ENCODE data around the gene EFHC1. TPM values are rescaled to one million over a fixed set of nuclear protein-coding genes. Genes with fewer than 3 reads are reported as not detected.

EFHC1 gene
- total RNA-seq, 1 experiment from 2014 or later = 15.5 TPM

DNA sequence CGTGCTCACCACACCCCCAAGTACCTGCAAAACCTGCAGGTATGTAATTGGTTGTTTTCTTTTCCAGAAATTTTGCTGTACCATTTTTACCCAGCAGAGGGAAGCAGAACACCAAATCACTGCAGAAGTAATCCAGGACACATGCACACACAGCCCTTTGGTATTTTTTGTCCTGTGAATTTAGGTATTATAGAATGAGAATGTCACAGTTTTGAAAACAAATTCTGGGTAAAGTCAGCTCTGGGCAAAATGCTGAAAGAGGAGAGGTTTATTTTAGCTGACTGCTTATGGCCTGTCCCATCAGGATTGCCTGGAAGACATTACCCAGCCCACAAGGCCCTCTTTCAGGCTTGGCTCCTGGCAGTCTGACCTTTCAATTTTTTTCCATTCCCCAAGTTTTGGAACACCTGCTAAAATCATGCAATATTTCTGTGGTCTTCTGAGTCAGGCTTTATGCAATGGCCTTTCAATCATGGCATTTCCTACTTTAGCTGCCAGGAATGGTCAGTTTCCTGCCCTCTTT is 3.5 kb upstream of the EFHC1 start:
- Mint-ChIP-seq H3K4me1 (peaks cover 10% of the 10 kb centered on the region), H3K27ac (no peak overlapping the region), H3K4me3 (no peak overlapping the region), H3K9me3 (no peaks in the 10 kb centered on the region), H3K36me3 (no peaks in the 10 kb centered on the region), H3K27me3 (ENCODE audit: low read depth) (no peaks in the 10 kb centered on the region)
- TF ChIP-seq CTCF (IDR thresholded peaks at IDR 0.05) (peak; percentile 62), TP53 (CRISPR knock-in tag; IDR thresholded peaks at IDR 0.05) (no peak)
- DNase-seq (ENCODE audit: low spot score) (no peak), ATAC-seq (peak; percentile 11)
- CTCF ChIA-PET = interaction anchor here (1.0 to 1.9 kb wide), 4 partner anchors 9 to 246 kb away, joined by 5 to 10 read pairs (median 6); no protein-coding TSS in a partner anchor
- POLR2A ChIA-PET = no interaction called here

- H3K27me3 Mint-ChIP-seq (ENCODE audit: low read depth) = no peaks in the 10 kb centered on the region
- TF ChIP-seq KAT7 (CRISPR knock-in tag; IDR thresholded peaks at IDR 0.05; ENCODE audit: borderline replicate concordance) (no peak), FOXJ3 (CRISPR knock-in tag; IDR thresholded peaks at IDR 0.05; ENCODE audit: borderline replicate concordance) (no peak), E2F4 (CRISPR knock-in tag; IDR thresholded peaks at IDR 0.05; ENCODE audit: borderline replicate concordance, low read depth) (no peak), ETV6 (CRISPR knock-in tag; IDR thresholded peaks at IDR 0.05) (no peak), ATF3 (CRISPR knock-in tag; conservative IDR thresholded peaks at IDR 0.05) (no peak), GRHL2 (CRISPR knock-in tag; IDR thresholded peaks at IDR 0.05; ENCODE audit: insufficient replicate concordance, severe bottlenecking) (no peak), NR3C1 (CRISPR knock-in tag; conservative IDR thresholded peaks at IDR 0.05; ENCODE audit: low read depth) (no peak), ZNF232 (CRISPR knock-in tag; IDR thresholded peaks at IDR 0.05) (no peak), FOXP1 (CRISPR knock-in tag; IDR thresholded peaks at IDR 0.05; ENCODE audit: borderline replicate concordance) (no peak), CREM (CRISPR knock-in tag; IDR thresholded peaks at IDR 0.05) (no peak)
- TF ChIP-seq, protein P1, sequence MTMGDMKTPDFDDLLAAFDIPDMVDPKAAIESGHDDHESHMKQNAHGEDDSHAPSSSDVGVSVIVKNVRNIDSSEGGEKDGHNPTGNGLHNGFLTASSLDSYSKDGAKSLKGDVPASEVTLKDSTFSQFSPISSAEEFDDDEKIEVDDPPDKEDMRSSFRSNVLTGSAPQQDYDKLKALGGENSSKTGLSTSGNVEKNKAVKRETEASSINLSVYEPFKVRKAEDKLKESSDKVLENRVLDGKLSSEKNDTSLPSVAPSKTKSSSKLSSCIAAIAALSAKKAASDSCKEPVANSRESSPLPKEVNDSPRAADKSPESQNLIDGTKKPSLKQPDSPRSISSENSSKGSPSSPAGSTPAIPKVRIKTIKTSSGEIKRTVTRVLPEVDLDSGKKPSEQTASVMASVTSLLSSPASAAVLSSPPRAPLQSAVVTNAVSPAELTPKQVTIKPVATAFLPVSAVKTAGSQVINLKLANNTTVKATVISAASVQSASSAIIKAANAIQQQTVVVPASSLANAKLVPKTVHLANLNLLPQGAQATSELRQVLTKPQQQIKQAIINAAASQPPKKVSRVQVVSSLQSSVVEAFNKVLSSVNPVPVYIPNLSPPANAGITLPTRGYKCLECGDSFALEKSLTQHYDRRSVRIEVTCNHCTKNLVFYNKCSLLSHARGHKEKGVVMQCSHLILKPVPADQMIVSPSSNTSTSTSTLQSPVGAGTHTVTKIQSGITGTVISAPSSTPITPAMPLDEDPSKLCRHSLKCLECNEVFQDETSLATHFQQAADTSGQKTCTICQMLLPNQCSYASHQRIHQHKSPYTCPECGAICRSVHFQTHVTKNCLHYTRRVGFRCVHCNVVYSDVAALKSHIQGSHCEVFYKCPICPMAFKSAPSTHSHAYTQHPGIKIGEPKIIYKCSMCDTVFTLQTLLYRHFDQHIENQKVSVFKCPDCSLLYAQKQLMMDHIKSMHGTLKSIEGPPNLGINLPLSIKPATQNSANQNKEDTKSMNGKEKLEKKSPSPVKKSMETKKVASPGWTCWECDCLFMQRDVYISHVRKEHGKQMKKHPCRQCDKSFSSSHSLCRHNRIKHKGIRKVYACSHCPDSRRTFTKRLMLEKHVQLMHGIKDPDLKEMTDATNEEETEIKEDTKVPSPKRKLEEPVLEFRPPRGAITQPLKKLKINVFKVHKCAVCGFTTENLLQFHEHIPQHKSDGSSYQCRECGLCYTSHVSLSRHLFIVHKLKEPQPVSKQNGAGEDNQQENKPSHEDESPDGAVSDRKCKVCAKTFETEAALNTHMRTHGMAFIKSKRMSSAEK (CRISPR knock-in tag; IDR thresholded peaks at IDR 0.05; ENCODE audit: borderline replicate concordance) = no peak
- TF ChIP-seq, protein P2, sequence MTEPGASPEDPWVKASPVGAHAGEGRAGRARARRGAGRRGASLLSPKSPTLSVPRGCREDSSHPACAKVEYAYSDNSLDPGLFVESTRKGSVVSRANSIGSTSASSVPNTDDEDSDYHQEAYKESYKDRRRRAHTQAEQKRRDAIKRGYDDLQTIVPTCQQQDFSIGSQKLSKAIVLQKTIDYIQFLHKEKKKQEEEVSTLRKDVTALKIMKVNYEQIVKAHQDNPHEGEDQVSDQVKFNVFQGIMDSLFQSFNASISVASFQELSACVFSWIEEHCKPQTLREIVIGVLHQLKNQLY (CRISPR knock-in tag; IDR thresholded peaks at IDR 0.05) = no peak
- TF ChIP-seq, protein P3, sequence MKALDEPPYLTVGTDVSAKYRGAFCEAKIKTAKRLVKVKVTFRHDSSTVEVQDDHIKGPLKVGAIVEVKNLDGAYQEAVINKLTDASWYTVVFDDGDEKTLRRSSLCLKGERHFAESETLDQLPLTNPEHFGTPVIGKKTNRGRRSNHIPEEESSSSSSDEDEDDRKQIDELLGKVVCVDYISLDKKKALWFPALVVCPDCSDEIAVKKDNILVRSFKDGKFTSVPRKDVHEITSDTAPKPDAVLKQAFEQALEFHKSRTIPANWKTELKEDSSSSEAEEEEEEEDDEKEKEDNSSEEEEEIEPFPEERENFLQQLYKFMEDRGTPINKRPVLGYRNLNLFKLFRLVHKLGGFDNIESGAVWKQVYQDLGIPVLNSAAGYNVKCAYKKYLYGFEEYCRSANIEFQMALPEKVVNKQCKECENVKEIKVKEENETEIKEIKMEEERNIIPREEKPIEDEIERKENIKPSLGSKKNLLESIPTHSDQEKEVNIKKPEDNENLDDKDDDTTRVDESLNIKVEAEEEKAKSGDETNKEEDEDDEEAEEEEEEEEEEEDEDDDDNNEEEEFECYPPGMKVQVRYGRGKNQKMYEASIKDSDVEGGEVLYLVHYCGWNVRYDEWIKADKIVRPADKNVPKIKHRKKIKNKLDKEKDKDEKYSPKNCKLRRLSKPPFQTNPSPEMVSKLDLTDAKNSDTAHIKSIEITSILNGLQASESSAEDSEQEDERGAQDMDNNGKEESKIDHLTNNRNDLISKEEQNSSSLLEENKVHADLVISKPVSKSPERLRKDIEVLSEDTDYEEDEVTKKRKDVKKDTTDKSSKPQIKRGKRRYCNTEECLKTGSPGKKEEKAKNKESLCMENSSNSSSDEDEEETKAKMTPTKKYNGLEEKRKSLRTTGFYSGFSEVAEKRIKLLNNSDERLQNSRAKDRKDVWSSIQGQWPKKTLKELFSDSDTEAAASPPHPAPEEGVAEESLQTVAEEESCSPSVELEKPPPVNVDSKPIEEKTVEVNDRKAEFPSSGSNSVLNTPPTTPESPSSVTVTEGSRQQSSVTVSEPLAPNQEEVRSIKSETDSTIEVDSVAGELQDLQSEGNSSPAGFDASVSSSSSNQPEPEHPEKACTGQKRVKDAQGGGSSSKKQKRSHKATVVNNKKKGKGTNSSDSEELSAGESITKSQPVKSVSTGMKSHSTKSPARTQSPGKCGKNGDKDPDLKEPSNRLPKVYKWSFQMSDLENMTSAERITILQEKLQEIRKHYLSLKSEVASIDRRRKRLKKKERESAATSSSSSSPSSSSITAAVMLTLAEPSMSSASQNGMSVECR (CRISPR knock-in tag; IDR thresholded peaks at IDR 0.05; ENCODE audit: borderline replicate concordance) = no peak
- CTCF ChIA-PET = interaction anchor here (0.7 to 3.1 kb wide), 4 partner anchors 10 to 258 kb away, joined by 3 to 10 read pairs (median 5); no protein-coding TSS in a partner anchor
Measured at GRCh38 chr6:52417675-52418111, 2.4 kb upstream of the EFHC1 start.

More at GRCh38 chr6:52417675-52418111, 2.4 kb upstream of the EFHC1 start:
- Mint-ChIP-seq H3K27ac (peak overlapping the region; percentile 75; the same call in 1 of the 2 replicates), H3K4me3 (no peak overlapping the region), H3K36me3 (no peaks in the 10 kb centered on the region), H3K4me1 (peaks cover 10% of the 10 kb centered on the region), H3K9me3 (no peaks in the 10 kb centered on the region)
- DNase-seq (ENCODE audit: low spot score) (no peak), ATAC-seq (no peak)
- POLR2A ChIA-PET = no interaction called here

Measured in WTC11 (cell line).